Stimulated activated CD4-positive, alpha-beta T cell treated with anti-CD3 and anti-CD28 coated beads, Interleukin-2, amount 100 ng/mL, for 24 hours (primary cell): Measurements from ENCODE around the gene KRT7.

Experiments
- DNase-seq, 2 donors: peaks; one replicate each; pipeline ENCODE4 v3.0.0-alpha.2; 2020

KRT7 gene

DNA sequence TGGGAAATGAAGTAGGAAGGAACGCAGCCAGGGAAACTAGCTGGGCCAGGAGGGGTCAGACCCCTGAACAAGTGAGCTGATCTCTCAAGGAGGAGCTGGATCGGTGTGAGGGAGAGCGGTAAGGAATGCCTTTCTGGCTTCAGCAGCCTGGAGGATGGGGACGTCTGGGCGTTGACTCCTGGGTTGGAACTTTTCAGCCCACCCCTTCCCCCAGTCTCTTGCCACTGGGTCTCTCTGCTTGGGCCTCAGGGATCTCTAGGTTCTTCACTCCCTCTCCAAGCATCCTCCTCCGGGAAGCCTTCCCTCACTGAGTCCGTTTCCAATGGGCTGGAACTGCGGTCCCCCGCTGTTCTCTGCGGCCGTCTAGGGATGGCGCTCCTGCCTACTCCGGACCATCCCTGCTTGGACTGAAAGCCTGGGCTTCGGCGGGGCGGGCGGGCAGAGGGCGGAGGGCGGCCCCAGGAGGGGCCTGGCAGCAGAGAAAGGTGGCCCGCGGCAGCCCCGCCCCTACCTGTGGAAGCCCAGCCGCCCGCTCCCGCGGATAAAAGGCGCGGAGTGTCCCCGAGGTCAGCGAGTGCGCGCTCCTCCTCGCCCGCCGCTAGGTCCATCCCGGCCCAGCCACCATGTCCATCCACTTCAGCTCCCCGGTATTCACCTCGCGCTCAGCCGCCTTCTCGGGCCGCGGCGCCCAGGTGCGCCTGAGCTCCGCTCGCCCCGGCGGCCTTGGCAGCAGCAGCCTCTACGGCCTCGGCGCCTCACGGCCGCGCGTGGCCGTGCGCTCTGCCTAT is at the start of gene KRT7:
KRT7 (plus strand) TSS at position 570 of the 788 bp plus-strand sequence; CDS start at position 624, 54 bp downstream.
- no peak for DNase-seq

DNA sequence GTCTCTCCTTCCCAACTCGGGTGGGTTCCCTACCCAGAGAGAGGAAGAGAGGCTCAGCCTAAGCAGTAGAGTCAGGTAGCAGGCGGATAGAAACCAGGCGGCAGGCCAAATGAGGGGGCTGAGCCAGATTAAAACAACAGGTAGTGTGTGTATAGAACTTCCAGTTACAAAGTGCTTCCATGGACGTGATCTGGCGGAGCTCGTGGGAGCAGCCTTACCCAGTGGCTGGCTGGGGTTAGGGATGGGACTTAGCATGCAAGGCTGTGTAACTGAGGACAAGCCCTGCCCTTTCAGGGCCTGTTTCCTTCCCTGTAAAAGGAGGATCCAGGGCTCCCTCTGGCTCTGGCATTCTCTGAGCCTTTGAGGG is 49.5 kb upstream of the KRT7 start:
- DNase-seq = no peak

DNA sequence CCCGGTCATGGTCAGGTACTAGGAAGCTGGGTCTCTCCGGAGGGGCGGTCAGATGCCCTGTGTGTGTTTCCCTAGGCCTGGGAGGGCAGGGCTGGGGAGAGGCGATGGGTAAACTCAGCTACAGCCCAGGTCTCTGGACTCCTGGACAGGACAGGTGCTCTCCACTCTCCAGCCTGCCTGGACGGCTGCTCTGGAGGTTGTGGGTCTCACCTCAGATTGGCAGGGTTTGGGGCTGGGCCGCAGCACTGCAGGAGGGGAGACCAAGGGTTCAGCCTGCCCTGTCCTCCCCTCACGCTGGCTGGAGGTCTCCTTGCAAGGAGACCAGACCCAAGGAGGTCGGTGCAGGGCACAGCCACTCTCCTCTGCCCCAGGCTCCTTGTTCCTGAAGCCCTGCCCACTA is 49.1 kb upstream of the KRT7 start:
- no peak for DNase-seq

DNA sequence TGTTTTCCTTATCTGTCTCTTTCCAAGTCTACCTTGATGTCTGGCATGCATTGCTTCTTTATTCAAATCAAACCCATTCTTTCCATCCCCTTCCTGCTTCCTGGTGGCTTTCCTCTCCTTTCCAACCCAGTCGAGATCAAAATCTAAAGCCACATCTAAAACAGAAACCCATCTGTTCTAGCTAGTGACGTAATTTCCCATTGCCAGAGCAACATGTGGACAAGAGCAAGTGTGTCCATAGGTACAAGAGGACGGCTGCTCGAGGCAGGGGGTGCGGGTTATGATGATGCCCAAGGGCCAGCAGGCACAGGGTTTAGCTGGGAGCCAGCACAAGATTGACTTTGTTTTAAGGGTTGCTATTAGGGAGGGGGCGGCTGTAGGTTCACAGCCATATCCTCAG is 48.2 kb upstream of the KRT7 start:
- DNase-seq = no peak

DNA sequence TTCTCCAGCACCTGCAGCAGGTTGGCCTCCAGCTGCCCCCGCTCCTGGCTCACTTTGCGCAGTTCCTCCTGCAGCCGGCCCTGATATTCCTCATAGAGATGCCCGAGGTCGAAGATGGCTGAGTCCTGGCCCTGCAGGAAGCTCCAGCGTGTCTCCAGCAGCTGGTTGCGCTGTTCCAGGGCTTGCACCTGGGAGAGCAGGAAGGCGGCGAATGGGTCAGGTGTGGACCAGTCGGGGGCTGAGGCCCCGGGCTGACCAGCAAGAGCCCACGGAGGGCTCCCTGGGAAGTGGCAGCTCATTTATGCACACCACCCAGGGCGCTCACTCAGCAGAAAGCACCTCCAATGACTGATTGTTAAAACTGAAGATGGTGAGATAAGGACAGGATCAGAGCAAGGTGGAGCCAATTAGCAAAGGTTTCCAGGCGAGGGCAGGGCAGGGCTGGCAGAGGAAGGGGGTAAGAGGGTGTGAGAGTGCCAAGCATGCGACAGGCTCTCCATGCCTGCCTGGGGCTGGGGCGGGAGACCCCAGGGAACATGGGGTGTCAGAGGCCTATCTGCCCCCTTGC is 47.6 kb upstream of the KRT7 start:
- DNase-seq = no peak

DNA sequence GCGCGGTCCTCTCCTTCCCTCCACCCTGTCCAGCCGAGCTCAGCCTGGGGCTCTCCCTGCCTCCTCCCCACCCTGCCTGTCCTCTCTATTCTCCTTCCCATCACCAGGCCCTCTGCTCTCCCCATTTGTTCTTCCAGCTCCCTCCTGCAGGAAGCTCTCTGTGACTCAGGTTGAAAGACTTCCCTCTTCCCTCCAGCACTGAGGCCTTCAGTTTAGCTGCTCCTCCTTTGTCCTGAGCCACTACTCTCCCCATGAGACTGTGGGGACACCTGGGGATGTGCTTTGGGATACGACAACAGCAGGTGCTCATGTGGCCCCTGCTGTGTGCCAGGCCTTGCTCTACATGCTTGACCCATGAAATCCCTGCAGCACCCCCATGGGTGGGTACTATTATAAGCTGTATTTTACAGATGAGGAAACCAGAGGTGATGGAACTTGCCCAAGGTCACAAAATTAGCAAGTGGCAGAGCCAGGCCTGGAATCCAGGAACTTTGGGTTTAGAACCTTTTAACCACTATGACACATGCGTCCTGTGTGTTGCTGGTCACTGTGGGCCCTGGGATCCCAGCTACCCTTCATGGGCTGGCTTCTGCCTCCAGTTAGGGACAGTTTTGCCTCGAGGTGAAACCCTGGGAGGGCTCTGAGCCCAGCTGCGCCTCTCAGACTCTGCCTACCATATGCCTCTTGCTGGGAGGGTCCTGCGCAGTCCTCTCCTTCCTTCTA is 46.8 kb upstream of the KRT7 start:
- no peak for DNase-seq

DNA sequence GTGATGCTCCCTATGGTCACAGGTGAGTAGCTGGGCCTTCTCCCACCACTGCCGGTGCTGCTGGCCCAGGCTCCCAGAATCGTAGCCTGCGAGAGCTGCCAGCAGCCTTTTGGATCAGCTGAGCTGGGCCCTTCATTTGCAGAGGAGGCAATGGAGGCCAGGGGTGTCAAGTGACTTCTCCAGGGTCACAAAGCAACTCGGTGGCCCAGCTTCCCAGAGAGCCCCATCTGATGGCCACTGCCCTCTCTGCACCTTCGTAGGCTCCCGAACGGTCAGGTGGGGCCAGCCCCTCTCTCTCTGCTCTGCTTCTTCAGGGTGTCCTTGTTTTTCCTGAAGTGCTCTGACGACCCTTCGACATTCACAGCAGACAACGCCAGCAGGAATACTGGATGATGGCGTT is 45.8 kb upstream of the KRT7 start:
- no peak for DNase-seq

DNA sequence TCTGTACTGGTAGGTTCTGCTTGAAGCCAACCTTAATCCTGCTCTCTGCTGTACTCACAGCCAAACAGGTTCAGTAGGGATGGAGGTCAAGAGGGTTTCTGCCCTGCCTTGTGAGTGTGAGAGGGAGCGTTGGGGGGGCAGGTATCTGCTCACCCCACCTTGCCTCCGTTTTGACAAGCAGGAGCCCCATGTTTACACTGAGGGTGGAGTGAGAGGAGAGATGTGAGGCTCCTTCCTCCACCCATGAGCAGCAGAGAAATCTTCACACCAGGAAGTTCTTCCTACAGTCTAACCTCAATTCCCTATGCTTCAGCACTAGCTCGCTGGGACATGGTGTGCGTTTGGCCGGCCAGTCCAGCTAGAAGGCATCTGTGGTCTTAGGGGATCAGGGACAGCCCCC is 45.4 kb upstream of the KRT7 start:
- DNase-seq = no peak

DNA sequence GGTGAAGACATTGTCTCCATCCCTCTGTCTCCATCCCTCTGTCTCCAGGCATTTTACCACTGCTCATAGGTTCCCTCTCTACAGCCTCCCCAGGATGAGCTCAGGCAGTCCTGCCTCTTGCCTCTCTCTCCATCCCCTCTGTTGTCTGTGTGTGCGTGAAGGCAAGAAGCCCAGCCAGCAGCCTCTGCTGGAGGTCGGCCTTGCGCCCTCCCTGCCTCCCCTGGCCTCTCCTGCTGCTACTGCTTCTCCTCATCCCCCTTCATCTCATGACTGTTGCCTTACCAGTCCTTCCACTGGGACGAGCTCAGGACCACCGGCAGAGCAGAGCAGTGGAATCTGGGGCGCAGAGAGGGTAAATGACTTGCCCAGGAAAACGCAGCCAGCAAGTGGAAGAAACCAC is 44.4 kb upstream of the KRT7 start:
- no peak for DNase-seq

DNA sequence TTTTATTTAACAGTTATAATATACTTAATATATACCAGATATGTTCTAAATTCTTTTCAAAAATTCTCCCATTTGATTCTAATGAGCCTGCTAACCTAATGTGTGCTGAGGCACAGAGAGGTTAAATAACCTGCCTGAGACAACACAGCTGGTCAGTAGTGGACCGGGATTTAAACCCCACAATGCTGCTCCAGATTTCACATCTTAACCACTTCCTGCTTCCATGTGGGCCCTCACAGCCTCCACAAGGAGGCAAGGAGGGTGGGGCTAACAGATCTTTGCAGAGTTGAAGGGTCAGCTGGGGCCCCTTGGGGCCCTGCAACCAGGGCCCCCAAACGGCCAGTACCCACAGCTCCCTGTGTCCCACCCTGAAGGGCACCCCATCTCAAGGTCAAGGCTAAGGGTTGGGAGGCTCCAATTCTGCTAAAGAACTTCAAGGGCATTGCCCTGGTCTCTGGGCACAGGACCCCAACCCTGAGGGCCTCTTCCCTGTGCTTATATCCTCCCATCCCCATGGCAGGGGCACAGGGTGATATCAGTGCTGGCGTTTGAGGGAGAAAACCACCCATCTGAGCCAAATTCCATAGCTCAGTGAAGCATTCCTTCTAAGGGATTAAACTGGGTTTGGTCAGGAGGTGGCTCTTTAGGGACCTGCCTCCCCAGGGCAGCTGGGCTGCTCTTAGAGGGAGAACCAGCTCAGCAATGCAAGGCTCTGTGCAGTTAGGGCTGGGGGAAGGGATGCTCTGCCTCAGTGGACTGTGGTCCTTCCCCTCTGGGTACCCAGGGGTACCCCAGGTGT is 43.5 kb upstream of the KRT7 start:
- no peak for DNase-seq

DNA sequence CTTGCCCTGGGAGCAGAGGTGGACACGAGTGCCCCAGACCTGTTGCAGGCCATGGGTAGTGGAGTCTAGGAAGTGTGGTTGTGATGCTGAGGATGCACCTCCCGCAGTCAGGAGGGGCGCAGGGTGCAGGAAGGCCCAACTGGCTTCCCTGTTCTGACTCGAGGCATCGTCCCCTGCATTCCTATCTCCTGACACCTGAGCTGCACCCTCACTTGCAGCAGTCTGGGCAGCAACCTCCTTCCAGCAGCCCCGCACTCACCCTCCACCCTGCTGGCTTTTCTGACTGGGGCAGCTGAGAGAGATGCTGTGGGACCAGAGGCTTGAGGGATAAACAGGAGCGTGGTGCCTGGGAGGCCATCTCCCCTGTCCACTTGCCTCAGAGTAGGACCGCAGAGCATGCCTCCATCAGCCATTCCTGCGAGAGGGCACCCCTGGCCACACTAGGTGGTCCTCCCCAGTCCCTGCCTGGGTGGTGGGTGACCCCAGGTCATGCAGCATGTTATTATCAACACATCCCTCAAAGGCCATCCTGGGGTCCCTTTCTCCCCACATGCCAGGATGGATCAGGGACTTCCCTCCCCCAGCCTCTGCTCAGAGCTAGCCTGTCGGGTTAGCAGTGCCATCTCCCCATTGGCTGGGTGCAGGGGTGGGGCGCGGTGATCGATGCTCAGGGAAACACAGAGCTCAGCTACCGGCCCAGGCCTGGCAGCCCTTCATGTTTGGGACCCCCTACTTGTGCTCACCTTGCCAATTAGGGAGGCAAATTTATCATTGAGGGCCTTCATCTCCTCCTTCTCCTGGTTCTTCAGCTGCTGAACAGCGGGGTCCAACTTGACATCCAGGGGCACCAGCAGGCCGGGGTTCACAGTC is 41.9 kb upstream of the KRT7 start:
- no peak for DNase-seq

DNA sequence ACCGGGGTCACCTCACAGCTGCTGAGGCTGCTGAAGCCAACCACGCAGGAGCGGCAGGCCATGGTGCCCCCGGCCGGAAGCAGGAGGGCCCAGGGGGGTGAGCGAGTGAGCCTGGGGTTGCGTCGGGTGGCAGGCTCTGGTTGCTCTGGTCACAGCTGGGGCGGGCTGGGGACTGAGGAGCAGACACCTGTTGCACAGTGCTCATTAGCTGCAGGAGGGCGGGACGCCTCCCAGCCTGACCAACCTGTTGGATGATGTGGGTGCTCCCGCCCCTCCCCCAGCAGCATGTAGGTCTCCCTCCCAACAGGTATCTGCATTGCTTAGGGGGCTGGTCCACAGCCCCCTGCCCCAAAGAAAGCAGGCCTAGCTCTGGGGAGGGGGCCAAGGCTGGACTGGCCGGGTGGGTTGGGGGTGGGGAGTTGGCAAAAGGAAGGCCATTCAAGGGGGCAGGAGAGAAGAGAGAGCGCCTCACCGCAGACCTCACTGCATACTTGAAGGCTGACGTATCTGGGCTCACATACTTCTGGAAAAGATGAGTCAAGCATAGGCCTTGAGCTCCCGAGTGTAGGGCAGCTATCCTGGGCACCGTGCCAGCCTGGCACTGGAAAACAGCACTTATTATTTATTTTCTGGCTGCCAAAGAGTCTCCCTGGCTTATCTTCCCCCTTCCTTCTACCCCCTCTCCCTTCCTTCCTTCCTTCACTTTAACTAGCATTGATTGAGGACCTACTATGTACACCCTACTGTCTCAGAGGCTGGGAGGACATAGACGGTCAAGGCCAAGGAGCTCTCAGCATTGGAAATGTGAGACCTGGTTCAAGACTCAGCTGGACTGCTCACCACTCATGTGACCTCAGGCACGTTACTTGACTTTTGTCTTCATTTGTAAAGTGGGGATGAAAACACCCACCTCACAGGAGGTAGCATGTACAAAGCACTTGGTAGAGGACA is 40.9 kb upstream of the KRT7 start, which contains the start of gene KRT80:
KRT80 (minus strand) TSS at position 174 of the 951 bp plus-strand sequence; CDS start at position 62, 112 bp downstream.
- peak in 1 of 2 donors; percentile 47 for DNase-seq

DNA sequence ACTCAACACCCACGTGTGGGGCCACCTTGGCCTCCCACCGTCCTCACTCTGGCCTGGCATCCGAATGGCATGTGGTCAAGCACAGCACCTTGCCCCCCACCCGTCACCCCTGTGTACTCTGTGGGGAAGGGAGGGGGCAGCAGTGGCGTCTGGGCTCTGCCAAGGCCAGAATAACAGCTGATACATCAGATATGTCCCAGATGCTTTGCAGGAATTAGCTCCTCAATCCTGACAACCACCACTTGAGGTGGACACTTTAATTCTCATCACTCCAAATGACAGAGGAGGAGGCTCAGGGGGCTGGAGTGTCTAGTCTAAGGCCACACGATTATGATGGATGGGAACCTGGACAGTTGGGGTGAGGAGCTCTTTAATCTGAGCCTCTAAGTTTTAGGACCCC is 39.5 kb upstream of the KRT7 start:
- no peak for DNase-seq

DNA sequence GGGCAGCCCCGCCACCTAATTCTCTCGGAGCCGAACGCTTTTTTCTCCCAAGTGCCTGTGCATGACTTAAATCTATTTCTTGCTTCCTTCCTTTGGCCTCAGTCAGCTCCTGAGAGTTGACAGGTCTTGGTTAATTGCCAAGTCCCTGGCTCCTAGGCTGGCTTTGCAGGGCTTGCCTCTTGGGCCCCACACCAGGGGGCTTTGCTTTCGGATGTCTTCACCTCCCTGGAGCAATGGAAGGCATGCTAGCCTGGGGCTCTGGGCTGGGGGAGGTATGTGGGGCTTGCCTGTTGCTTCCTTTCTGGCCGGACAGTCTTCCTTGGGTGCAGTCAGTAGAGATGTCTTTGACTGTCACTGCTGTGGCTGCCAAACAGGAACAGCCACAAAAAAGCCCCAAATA is 39.1 kb upstream of the KRT7 start:
- no peak for DNase-seq

DNA sequence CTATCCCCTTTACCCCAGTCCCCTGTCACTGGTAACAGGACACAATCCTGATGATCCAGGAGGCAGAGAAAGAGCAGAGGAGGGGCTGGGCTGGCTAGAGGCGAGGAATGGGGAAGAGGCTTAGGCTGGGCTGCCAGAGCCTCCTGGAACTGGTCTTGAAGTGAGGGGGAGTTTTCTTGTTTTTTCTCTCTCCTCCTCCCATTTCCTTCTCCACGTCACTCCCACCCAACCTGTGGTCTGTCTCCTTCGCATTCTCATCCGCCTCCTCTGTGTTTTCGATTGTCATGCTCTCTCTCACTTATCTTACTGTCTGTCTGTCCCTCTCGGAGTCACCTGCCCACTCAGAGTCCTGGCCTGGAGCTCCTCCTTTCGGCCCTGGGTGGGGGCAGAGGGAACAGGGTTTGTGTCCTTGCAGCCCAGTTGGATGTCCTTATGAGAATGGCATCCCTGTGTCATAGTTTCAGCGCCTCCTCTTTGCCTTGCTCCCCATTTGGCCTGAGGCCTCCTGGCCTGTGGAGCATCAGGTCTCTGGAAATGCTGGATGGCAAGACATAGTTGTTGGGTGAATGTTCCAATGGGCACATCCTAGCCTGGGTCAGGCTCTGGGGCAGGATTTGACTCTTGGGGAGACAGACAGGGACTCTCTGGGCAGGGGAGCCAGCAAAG is 37.8 kb upstream of the KRT7 start:
- DNase-seq = no peak

DNA sequence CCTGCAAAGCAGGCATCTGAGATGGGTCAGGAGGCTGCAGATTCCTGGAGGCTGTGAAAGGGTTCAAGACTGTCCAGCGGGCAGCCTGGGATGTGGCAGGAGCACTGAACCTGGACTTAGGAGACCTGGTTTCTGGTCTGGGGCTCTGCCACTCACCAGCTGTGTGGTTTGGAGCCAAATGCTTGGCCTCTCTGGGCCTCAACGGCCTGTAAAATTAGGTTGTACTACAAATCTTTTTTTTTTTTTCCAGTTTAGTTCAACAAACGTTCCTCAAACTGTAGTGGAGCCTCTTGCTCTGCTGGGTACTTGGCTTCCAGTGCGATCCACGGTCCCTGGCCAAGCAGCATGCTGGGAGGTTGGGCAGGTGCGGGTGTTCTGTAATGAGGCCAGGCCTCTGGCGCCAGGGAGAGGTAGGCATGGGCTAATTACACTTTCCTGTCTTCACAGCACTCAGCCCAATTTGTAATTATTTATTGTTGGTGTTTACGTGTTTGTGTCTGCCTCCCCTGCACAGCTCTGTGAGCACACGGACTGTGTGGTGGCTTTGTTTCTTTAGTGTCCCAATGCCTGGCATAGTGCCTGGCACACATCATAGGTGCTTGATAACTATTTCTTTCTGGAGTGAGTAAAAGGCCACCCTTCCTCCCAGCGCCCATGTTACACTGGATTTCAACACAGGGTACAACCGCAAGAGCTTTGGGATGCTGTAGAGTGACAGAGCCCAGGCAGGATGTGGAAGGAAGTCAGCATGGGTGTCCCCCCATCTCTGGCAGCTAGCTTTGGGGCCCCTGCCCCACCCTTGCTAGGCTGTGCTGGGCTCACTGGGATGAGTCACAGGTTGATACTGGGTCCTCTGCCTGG is 35.4 kb upstream of the KRT7 start:
- DNase-seq = no peak

DNA sequence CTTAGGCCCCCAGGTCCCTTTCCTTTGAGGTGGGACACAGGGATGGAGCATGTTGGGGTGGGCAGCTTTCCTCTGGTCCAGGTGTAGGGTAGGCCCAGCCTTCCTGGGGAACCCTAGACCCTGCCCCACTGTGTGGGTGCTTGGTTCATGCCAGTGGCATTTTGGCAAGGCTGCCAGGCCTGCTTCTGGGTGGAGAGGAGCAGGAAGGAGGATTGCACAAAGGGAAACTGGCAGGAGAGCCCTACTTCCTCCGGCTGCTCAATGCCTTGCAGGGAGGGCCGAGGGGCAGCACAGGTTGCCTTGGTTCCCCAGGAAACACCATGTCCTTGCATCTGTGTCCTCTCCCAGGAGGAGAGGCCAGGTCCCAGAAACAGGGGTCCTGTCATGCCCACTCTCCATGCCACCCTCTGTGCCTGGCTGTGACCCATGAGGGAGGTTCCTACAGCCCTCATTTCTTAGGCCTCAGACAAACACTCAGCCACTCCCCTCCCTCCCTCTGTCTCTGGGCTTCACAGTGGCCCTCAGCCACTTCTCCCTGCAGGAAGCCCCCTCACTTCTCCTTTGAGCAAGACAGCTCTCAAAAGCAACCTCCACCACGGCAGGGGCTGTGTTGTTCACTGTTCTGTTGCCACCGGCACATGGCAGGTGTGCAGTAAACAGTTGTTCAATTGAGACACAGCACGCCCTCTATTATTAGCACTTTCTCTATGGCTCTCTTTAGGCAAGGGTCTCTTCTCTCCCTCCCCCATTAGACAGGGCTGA is 34.4 kb upstream of the KRT7 start:
- DNase-seq = no peak

DNA sequence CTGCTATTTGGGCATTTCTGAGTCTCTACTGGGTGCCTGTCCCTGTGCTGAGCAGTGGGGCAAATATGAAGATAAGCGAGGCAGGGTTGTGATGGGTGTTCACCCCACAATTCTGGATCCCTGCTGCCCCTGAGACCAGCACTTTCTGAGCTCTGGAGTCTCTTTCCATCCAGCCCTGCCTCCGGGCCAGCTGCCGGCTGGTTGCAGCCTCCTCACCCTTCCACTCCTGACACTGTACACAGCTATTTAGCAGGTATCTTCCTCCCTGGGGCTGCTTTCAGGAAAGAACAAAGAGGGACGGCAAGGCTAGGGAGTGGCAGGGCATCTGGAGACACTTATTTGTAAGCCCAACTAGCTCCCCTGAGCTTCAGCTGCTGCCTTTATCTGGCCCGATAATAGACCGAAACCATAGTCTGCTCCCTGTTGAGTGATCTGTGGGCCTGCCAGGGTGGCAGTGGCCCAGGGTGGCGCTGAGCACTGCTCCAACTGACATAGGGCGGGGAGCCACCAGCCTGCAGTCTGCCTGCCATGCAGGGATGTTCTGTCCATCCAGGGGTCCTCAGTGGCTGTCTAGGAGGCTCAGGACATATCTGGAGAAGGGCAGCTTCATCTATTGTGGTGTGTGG is 33.6 kb upstream of the KRT7 start:
- no peak for DNase-seq
